IPS-15b (cell line): ENCODE measurements around the gene FXYD1.

ENCODE experiments used
- H3K27me3 ChIP-seq: one replicate; pipeline ENCODE4 v1.6.1; 2013; ENCODE audit warnings: low read length; ENCODE audit not compliant: control insufficient read depth, insufficient read depth
- H3K36me3 ChIP-seq: one replicate; pipeline ENCODE4 v1.6.1; 2013; ENCODE audit warnings: low read length; ENCODE audit not compliant: control insufficient read depth, insufficient read depth
- H3K4me1 ChIP-seq: one replicate; pipeline ENCODE4 v1.6.1; 2013; ENCODE audit warnings: mild to moderate bottlenecking, low read length; ENCODE audit not compliant: control insufficient read depth, insufficient read depth
- H3K4me3 ChIP-seq: one replicate; pipeline ENCODE4 v1.5.1; 2013; ENCODE audit warnings: low read depth, low read length
- H3K9ac ChIP-seq: one replicate; pipeline ENCODE4 v1.6.1; 2013; ENCODE audit warnings: low read depth, mild to moderate bottlenecking, low read length
- H3K9me3 ChIP-seq: one replicate; pipeline ENCODE4 v1.6.1; 2013; ENCODE audit warnings: mild to moderate bottlenecking, low read length; ENCODE audit not compliant: control insufficient read depth, insufficient read depth

FXYD1 gene

GRCh38 chr19:35162471-35163326, 24.1 kb downstream of the FXYD1 start:
- Histone ChIP-seq H3K4me1 (no peaks in the 10 kb centered on the region), H3K27me3 (no peaks in the 10 kb centered on the region), H3K9me3 (no peaks in the 10 kb centered on the region), H3K9ac (no peak overlapping the region), H3K4me3 (no peak overlapping the region), H3K36me3 (peaks cover 60% of the 10 kb centered on the region)

GRCh38 chr19:35164418-35164817, 25.8 kb downstream of the FXYD1 start:
- Histone ChIP-seq H3K9me3 (no peaks in the 10 kb centered on the region), H3K9ac (no peak overlapping the region)

GRCh38 chr19:35165200-35166058, 26.8 kb downstream of the FXYD1 start:
- Histone ChIP-seq H3K4me3 (no peak overlapping the region), H3K27me3 (no peaks in the 10 kb centered on the region), H3K9me3 (no peaks in the 10 kb centered on the region), H3K9ac (no peak overlapping the region), H3K36me3 (peaks cover 63% of the 10 kb centered on the region), H3K4me1 (no peaks in the 10 kb centered on the region)

More at GRCh38 chr19:35164418-35164817, 25.8 kb downstream of the FXYD1 start:
- H3K27me3 ChIP-seq = no peaks in the 10 kb centered on the region
- no peak overlapping the region for H3K4me3 ChIP-seq
- peaks cover 61% of the 10 kb centered on the region for H3K36me3 ChIP-seq
- H3K4me1 ChIP-seq = no peaks in the 10 kb centered on the region

GRCh38 chr19:35166100-35167063, 27.8 kb downstream of the FXYD1 start:
- Histone ChIP-seq H3K9ac (no peak overlapping the region), H3K27me3 (no peaks in the 10 kb centered on the region), H3K4me3 (no peak overlapping the region), H3K4me1 (no peaks in the 10 kb centered on the region), H3K36me3 (peaks cover 59% of the 10 kb centered on the region), H3K9me3 (no peaks in the 10 kb centered on the region)

- H3K36me3 ChIP-seq = peaks cover 56% of the 10 kb centered on the region
- no peaks in the 10 kb centered on the region for H3K27me3 ChIP-seq
- no peaks in the 10 kb centered on the region for H3K4me1 ChIP-seq
- H3K9ac ChIP-seq = no peak overlapping the region
- no peaks in the 10 kb centered on the region for H3K9me3 ChIP-seq
- no peak overlapping the region for H3K4me3 ChIP-seq
These were observed 28.9 kb downstream of the FXYD1 start for GRCh38 chr19:35167251-35168119.

GRCh38 chr19:35168196-35168595, 29.6 kb downstream of the FXYD1 start:
- H3K9ac ChIP-seq = no peak overlapping the region
- H3K4me1 ChIP-seq = no peaks in the 10 kb centered on the region
- H3K36me3 ChIP-seq = peaks cover 50% of the 10 kb centered on the region
- no peak overlapping the region for H3K4me3 ChIP-seq
- H3K9me3 ChIP-seq = no peaks in the 10 kb centered on the region
- H3K27me3 ChIP-seq = no peaks in the 10 kb centered on the region

- H3K36me3 ChIP-seq = peaks cover 44% of the 10 kb centered on the region
- no peak overlapping the region for H3K4me3 ChIP-seq
- H3K9me3 ChIP-seq = no peaks in the 10 kb centered on the region
- no peak overlapping the region for H3K9ac ChIP-seq
- H3K27me3 ChIP-seq = no peaks in the 10 kb centered on the region
- H3K4me1 ChIP-seq = no peaks in the 10 kb centered on the region
These were observed 30.8 kb downstream of the FXYD1 start for GRCh38 chr19:35169221-35169995.

GRCh38 chr19:35170359-35171061, 31.9 kb downstream of the FXYD1 start:
- Histone ChIP-seq H3K9me3 (no peaks in the 10 kb centered on the region), H3K4me3 (no peak overlapping the region), H3K9ac (no peak overlapping the region), H3K27me3 (no peaks in the 10 kb centered on the region), H3K4me1 (no peaks in the 10 kb centered on the region), H3K36me3 (peaks cover 36% of the 10 kb centered on the region)

GRCh38 chr19:35171730-35172129, 33.1 kb downstream of the FXYD1 start:
- Histone ChIP-seq H3K36me3 (peaks cover 24% of the 10 kb centered on the region), H3K4me3 (no peak overlapping the region), H3K9me3 (no peaks in the 10 kb centered on the region), H3K27me3 (no peaks in the 10 kb centered on the region), H3K9ac (no peak overlapping the region), H3K4me1 (peaks cover 5% of the 10 kb centered on the region)

GRCh38 chr19:35174226-35174625, 35.6 kb downstream of the FXYD1 start:
- H3K4me3 ChIP-seq = no peak overlapping the region
- no peaks in the 10 kb centered on the region for H3K27me3 ChIP-seq
- H3K36me3 ChIP-seq = peaks cover 8% of the 10 kb centered on the region

More at GRCh38 chr19:35174226-35174625, 35.6 kb downstream of the FXYD1 start:
- no peaks in the 10 kb centered on the region for H3K9me3 ChIP-seq
- H3K4me1 ChIP-seq = peaks cover 5% of the 10 kb centered on the region
- H3K9ac ChIP-seq = no peak overlapping the region
